GM12872 (cell line): Measurements from ENCODE around the gene GASK1A.

Experiments used
- TF ChIP-seq, protein P1 (sequence below): IDR thresholded peaks from 3 replicates; pipeline ENCODE4 v1.5.1; 2011; ENCODE audit warnings: low read depth, mild to moderate bottlenecking, low read length, moderate library complexity; ENCODE audit not compliant: insufficient read depth

GASK1A gene

DNA sequence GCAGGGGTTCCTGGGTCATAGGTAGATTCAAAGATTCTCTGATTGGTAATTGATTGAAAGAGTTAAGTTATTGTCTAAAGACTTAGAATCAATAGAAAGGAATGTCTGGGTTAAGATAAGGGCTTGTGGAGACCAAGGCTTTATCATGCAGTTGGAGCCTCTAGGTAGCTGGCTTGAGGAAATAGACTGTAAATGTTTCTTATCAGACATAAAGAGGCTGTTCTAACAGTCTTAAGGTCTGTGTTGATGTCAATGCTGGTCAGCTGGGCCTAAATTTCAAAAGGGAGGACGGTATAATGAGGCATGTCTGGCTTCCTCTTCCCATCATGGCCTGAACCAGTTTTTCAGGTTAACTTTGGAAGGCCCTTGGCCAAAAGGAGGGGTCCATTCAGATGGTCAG, 48.9 kb downstream of the GASK1A start:
- TF ChIP-seq, protein P1, sequence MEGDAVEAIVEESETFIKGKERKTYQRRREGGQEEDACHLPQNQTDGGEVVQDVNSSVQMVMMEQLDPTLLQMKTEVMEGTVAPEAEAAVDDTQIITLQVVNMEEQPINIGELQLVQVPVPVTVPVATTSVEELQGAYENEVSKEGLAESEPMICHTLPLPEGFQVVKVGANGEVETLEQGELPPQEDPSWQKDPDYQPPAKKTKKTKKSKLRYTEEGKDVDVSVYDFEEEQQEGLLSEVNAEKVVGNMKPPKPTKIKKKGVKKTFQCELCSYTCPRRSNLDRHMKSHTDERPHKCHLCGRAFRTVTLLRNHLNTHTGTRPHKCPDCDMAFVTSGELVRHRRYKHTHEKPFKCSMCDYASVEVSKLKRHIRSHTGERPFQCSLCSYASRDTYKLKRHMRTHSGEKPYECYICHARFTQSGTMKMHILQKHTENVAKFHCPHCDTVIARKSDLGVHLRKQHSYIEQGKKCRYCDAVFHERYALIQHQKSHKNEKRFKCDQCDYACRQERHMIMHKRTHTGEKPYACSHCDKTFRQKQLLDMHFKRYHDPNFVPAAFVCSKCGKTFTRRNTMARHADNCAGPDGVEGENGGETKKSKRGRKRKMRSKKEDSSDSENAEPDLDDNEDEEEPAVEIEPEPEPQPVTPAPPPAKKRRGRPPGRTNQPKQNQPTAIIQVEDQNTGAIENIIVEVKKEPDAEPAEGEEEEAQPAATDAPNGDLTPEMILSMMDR, result no peak

DNA sequence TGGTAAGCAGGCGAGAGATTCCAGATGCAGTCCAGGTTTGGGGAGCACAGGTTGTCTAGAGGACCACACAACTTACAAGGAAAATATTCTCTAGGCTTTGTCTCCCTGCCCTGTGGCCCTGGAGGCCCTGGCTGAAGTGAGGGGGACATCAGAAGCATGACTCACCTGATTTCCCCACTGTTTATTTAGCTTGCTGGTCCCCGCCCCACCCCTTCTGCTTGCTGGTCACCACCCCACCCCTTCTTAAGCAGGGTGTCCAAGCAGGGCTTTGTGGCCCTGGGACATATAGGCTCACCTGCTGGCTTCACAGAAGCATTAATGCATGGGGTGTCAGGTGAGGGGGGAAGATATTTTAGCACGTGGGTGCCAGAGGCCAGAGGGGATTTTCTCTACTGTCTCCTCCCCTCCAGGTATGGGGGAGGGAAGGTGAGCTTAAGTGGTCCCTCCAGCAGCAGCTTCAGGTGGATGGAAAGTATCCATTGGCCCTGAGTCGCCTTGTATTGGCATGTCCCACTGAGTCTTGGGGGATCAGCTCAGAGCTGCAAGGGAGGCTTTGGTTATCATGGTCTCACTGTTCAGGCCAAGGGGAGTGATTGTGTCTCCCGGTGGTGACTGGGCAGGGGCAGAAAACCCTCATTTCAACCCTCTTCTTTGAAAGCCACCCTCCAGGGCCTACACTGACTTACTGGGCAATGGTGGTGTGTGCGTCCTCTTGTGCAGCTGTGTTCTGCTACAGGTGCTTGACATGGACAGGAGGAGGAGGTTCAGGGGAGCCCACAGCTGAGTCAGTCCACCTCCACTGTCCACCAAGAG, 49.8 kb downstream of the GASK1A start:
- TF ChIP-seq, protein P1, result no peak

DNA sequence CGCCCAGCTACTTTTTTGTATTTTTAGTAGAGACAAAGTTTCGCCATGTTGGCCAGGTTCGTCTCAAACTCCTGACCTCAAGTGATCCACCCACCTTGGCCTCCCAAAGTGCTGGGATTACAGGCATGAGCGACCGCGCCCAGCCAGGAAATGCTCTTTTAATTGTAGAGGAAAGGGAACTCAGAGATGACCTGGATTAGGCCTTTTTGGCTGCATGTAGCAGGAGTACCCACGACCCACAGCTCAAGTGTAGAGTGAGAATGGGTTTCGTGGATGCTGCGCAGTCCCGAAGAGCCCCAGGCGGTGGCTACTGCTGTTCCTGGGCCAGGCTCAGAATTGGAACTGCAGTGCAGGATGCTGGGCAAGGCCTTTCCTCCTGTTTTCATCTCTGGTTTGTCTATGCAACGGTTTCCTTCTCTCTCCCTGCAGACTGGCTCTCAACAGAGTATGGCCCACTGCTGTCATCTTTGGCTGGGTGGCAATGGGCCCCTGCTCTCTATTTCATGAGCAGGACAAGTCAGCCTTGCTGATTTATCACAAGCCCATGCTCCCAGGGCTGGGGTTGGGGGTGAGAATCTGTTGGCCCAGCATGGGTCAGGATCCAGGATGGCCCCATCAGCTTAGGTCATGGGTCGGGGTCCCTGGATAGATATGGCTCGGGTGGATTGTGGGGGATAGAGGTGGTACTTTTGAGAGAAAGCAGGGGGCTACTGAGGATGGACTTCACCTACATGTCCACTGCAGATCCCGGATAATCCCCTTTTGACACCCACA, 51.2 kb downstream of the GASK1A start:
- TF ChIP-seq, protein P1, result no peak

DNA sequence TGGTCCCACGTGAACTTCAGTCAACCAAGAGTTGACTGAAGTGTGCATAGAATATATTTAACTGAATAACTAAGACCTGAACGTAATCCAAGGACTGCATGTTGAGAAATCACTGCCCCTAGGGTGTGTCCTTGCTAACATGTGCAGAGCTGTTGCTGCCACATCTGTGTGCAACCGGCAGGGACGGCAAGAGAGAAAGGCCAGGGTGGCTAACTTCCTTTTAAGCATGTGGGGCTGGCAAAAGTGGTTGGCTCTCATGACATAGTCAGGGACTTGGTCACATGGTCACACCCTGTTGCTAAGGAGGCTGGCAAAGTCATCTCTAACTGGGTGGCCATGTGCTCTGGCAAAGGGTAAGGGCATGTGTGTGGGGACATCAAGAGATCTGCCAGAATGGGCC, 52.4 kb downstream of the GASK1A start:
- TF ChIP-seq, protein P1, result no peak

DNA sequence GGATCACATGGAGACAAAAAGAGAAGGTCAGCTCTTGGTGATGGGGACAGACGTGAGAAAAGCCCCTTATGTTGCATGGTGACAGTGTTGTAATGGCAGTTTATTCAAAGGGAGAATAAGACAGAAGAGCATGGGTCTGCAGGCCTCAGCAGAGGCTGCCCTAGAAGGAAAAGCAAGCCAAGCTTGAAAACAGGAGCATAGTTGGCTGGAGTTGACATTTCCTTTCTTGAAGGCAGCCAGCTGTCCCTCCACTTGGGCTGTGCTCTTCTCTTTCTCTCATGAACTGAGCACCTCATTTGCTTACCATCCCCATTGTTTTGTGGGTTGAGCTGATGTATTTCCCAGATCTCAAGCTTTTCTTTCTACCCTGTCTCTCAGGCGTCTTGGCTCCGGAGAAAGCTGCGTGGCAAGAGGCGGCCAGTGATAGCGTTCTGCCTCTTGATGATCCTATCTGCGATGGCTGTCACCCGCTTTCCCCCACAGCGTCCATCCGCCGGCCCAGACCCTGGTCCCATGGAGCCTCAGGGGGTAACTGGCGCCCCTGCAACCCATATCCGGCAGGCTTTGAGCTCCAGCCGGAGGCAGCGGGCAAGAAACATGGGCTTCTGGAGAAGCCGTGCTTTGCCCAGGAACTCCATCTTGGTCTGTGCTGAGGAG, 52.9 kb downstream of the GASK1A start:
- TF ChIP-seq, protein P1, result no peak

DNA sequence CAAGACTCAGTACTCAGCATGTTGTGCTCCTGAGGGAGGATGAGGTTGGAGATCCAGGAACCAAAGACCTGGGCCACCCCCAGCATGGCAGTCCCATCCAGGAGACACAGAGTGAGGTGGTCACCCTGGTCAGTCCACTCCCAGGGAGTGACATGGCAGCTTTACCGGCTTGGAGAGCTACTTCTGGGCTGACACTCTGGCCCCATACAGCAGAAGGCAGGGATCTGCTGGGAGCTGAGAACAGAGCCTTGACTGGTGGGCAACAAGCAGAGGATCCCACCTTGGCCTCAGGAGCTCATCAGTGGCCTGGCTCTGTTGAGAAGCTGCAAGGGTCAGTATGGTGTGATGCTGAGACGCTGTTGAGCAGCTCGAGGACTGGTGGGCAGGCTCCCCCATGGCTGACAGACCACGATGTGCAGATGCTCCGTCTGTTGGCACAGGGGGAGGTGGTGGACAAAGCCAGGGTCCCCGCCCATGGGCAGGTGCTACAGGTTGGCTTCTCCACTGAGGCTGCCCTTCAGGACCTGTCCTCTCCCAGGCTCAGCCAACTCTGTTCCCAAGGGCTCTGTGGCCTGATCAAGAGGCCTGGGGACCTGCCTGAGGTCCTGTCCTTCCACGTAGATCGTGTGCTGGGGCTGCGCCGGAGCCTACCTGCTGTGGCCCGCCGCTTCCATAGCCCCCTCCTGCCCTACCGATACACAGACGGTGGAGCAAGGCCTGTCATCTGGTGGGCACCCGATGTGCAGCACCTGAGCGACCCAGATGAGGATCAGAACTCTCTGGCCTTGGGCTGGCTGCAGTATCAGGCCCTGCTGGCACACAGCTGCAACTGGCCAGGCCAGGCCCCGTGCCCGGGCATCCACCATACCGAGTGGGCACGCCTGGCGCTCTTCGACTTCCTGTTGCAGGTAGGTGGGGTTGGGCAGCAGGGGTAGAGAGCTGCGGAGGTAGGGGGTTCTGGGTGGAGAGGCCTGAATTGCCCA, 53.8 kb downstream of the GASK1A start:
- TF ChIP-seq, protein P1, result no peak
